GM12891 (cell line): ENCODE data around the gene CAPN10.

Experiments used
- POLR2A ChIP-seq: IDR thresholded peaks from 2 replicates; pipeline ENCODE4 v1.6.1; 2011; ENCODE audit warnings: low read depth, low read length, control low read depth
- POLR2AphosphoS5 ChIP-seq: IDR thresholded peaks from 2 replicates; pipeline ENCODE4 v1.6.1; 2011; ENCODE audit warnings: low read depth, low read length, control low read depth
- SPI1 ChIP-seq: IDR thresholded peaks from 2 replicates; pipeline ENCODE4 v1.6.1; 2011; ENCODE audit warnings: low read depth, low read length, control low read depth
- TAF1 ChIP-seq: IDR thresholded peaks from 2 replicates; pipeline ENCODE4 v1.6.1; 2011; ENCODE audit warnings: low read depth, low read length, control low read depth

DNA sequence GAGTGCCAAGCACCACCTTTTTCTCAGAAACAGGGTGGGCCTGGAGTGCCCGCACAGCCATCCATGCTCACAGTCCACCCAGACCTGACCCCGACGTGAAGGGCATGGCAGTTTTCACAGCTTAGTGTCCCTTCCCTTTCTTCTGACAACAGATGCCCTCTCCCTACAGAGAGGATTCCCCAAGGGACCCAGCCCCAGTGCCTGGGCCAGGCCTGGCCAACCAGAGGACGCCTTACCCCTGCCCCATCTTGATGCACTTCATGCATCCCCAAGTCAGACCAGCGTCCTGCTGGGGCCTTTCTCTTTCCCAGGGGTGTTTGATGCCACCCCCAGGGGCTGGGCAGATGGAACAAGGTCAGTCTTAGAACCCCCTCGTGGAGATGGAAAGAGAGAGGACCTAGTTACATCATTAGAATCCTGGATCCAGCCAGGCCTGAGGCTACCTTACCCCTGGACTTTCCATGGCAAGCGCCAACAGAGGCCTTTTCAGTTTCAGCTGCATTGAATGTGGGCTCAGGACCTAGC lies 32.5 kb upstream of the CAPN10 start:
- TF ChIP-seq POLR2A (no peak), TAF1 (no peak), POLR2AphosphoS5 (no peak), SPI1 (no peak)
